GM12878 (cell line): ENCODE measurements around the gene BMP2K. TPM values are rescaled to one million over a fixed set of nuclear protein-coding genes. Genes with fewer than 3 reads are reported as not detected.

Experiments
- ATAC-seq: fragments of 200-7000 bp; cut with Tn5 transposase; 3 replicates; pipeline ENCODE4 v1.9.1; 2020; ENCODE audit warnings: mild to moderate bottlenecking, moderate library complexity
- BruUV-seq: library from RNA; stranded (reverse); fragments of 400-500 nt; replicated peaks from 2 replicates; lab custom pipeline; 2021; lab: Mats Ljungman, UMichigan
- CTCF ChIA-PET: fragments of 300-600 bp; sonication (Branson Sonifier 250); formaldehyde crosslinking; extraction: SDS; loops from one replicate; lab custom pipeline; 2021; ENCODE audit warnings: inconsistent platforms; lab: Yijun Ruan, JAX
- POLR2A ChIA-PET: fragments of 350-600 bp; formaldehyde crosslinking; extraction: SDS; loops from one replicate; lab custom pipeline; 2021; ENCODE audit warnings: inconsistent platforms; lab: Charles Lee
- RAD21 ChIA-PET: fragments of 300-600 bp; sonication (Branson Sonifier 250); formaldehyde crosslinking; loops from one replicate; lab custom pipeline; 2023; ENCODE audit warnings: antibody characterized with exemption; ENCODE audit not compliant: unreplicated experiment; lab: Charles Lee
- SMC1A ChIA-PET: fragments of 300-600 bp; sonication (Branson Sonifier 250); formaldehyde crosslinking; loops from one replicate; lab custom pipeline; 2023; ENCODE audit not compliant: unreplicated experiment, uncharacterized antibody; lab: Charles Lee
- DNase-seq: peaks from one replicate; pipeline ENCODE4 v3.0.0-alpha.2; 2011; ENCODE audit warnings: low read depth, low spot score
- FAIRE-seq: peaks from 3 replicates; lab custom pipeline; 2011; peaks lifted over from hg19 to GRCh38; lab: Jason Lieb, UNC
- H2AFZ ChIP-seq: 2 replicates; pipeline ENCODE4 v1.6.0; 2011; ENCODE audit warnings: low read depth, low read length, control low read depth; ENCODE audit not compliant: control insufficient read depth
- H3K27ac ChIP-seq: 2 replicates; pipeline ENCODE4 v1.5.1; 2011; ENCODE audit warnings: control low read depth; ENCODE audit not compliant: control insufficient read depth, insufficient read depth
- H3K27me3 ChIP-seq, 2 experiments: replicated peaks in 1 of 2; 2 replicates each; pipeline versions ENCODE4 v1.6.0 to v1.6.1; 2011; ENCODE audit warnings: low read length in 1 of 2; ENCODE audit not compliant: control insufficient read depth in 2 of 2, insufficient read depth in 2 of 2
- H3K36me3 ChIP-seq, 2 experiments: 2 replicates each; pipeline ENCODE4 v1.5.1; 2011; ENCODE audit warnings: low read length in 1 of 2; ENCODE audit not compliant: control insufficient read depth in 2 of 2, insufficient read depth in 2 of 2
- H3K4me1 ChIP-seq: 2 replicates; pipeline ENCODE4 v1.6.1; 2011; ENCODE audit warnings: mild to moderate bottlenecking, low read length, moderate library complexity, mixed read lengths; ENCODE audit not compliant: control insufficient read depth, insufficient read depth
- H3K4me2 ChIP-seq: 2 replicates; pipeline ENCODE4 v1.6.0; 2011; ENCODE audit warnings: control low read depth; ENCODE audit not compliant: control insufficient read depth, insufficient read depth
- H3K4me3 ChIP-seq: fragments of 200-600 bp; sonication (generic); 2 replicates; pipeline ENCODE4 v1.5.1; 2016
- H3K79me2 ChIP-seq: 2 replicates; pipeline ENCODE4 v1.6.0; 2011; ENCODE audit warnings: low read length; ENCODE audit not compliant: control insufficient read depth, insufficient read depth
- H3K9ac ChIP-seq: 2 replicates; pipeline ENCODE4 v1.8.0; 2011; ENCODE audit warnings: low read length, control low read depth, mixed read lengths; ENCODE audit not compliant: control insufficient read depth, insufficient read depth
- H3K9me3 ChIP-seq: replicated peaks from 3 replicates; pipeline ENCODE4 v1.5.1; 2011; ENCODE audit warnings: mild to moderate bottlenecking, low read length; ENCODE audit not compliant: control insufficient read depth, insufficient read depth
- H4K20me1 ChIP-seq: 2 replicates; pipeline ENCODE4 v1.6.0; 2011; ENCODE audit not compliant: control insufficient read depth, insufficient read depth
- BMI1 ChIP-seq: fragments of 450-650 bp; IDR thresholded peaks from 2 replicates; pipeline ENCODE4 v1.6.1; 2016; ENCODE audit warnings: mild to moderate bottlenecking, moderate library complexity, borderline replicate concordance
- CHD2 ChIP-seq: IDR thresholded peaks from 2 replicates; pipeline ENCODE4 v1.6.1; 2011; ENCODE audit warnings: low read depth, low read length, improper control_type of control experiment, borderline replicate concordance
- DPF2 ChIP-seq: fragments of 450-650 bp; IDR thresholded peaks from 2 replicates; pipeline ENCODE4 v1.6.1; 2017; ENCODE audit warnings: mild to moderate bottlenecking
- ETV6 ChIP-seq, 2 experiments: fragments of 450-650 bp in 1 of 2; IDR thresholded peaks in 1 of 2; conservative IDR thresholded peaks in 1 of 2; 2 replicates each; pipeline ENCODE4 v1.6.1; 2014; ENCODE audit warnings: antibody characterized with exemption in 1 of 2, borderline replicate concordance in 1 of 2, low read depth in 1 of 2, mild to moderate bottlenecking in 1 of 2, moderate library complexity in 1 of 2
- FOXM1 ChIP-seq: IDR thresholded peaks from 2 replicates; pipeline ENCODE4 v1.6.1; 2012; ENCODE audit warnings: low read depth, mild to moderate bottlenecking, inconsistent platforms, low read length, moderate library complexity
- JUNB ChIP-seq: IDR thresholded peaks from 2 replicates; pipeline ENCODE4 v1.6.1; 2016; ENCODE audit warnings: antibody characterized with exemption, mild to moderate bottlenecking
- RCOR1 ChIP-seq: conservative IDR thresholded peaks from 2 replicates; pipeline ENCODE4 v1.6.1; 2012; ENCODE audit warnings: low read depth, low read length, improper control_type of control experiment
- SMARCA5 ChIP-seq: fragments of 450-650 bp; IDR thresholded peaks from 2 replicates; pipeline ENCODE4 v1.6.1; 2017; ENCODE audit warnings: mild to moderate bottlenecking
- SMC3 ChIP-seq: IDR thresholded peaks from 2 replicates; pipeline ENCODE4 v1.6.1; 2011; ENCODE audit warnings: low read length, improper control_type of control experiment, borderline replicate concordance
- STAT3 ChIP-seq: IDR thresholded peaks from 2 replicates; pipeline ENCODE4 v1.6.1; 2011; ENCODE audit warnings: low read depth, low read length, improper control_type of control experiment
- TCF12 ChIP-seq: IDR thresholded peaks from 2 replicates; pipeline ENCODE4 v1.6.1; 2011; ENCODE audit warnings: low read depth, mild to moderate bottlenecking, low read length
- WGBS: methylation state at CpG from one replicate; pipeline ENCODE4 v1.1.6; 2016; ENCODE audit warnings: low lambda C conversion rate; ENCODE audit not compliant: insufficient replicate concordance, insufficient coverage; ENCODE audit errors: missing lambda C conversion rate; 5-methylcytosine and 5-hydroxymethylcytosine counted together
- in situ Hi-C: fragments of 300-500 bp; cut with MboI; formaldehyde crosslinking; loops from 9 replicates; pipeline ENCODE4 v1.14.3; 2018; ENCODE audit warnings: mixed read lengths
- intact Hi-C: fragments of 100-400 bp; cut with micrococcal nuclease; formaldehyde crosslinking; loops from one replicate; pipeline ENCODE4 v1.14.2; 2022; ENCODE audit not compliant: unreplicated experiment
- polyA plus RNA-seq, 11 experiments: library from polyadenylated mRNA; depleted of rRNA in 4 of 11; unstranded in 6 of 11; stranded (reverse) in 5 of 11; fragments of >200 nt; fragmentation: Nextera tagmentation in 4 of 11; fragmentation: Illumina TruSeq in 1 of 11; extraction: Ambion mirVana in 4 of 11; extraction: Trizol in 1 of 11; gene quantifications; 1 replicate in 1 of 11; 2 replicates in 10 of 11; pipeline versions ENCODE4 v1.2.1 to v1.2.3, GENCODE V29; 2011 to 2016; ENCODE audit warnings: inconsistent platforms in 2 of 11, missing spikeins in 2 of 11, low read depth in 1 of 11
- total RNA-seq, 4 experiments: library from RNA; depleted of rRNA in 3 of 4; stranded (reverse); fragments of >200 nt in 3 of 4; fragmentation: Illumina TruSeq in 1 of 4; extraction: Trizol in 1 of 4; gene quantifications; 2 replicates each; pipeline versions ENCODE4 v1.2.1 to v1.2.3, GENCODE V29; 2013 to 2021
- TF ChIP-seq, protein P1 (sequence below): fragments of 150-350 bp; IDR thresholded peaks from 2 replicates; pipeline ENCODE4 v1.6.1; 2014; ENCODE audit warnings: mild to moderate bottlenecking, low read depth, low read length
- TF ChIP-seq, protein P2 (sequence below): fragments of 450-650 bp; IDR thresholded peaks from 2 replicates; pipeline ENCODE4 v1.6.1; 2016; ENCODE audit warnings: mild to moderate bottlenecking
- TF ChIP-seq, protein P3 (sequence below): IDR thresholded peaks from 2 replicates; pipeline ENCODE4 v1.6.1; 2012; ENCODE audit warnings: low read depth, low read length, improper control_type of control experiment

Gene BMP2K
- total and polyA plus RNA-seq, 10 of the 15 experiments (the other 5 are each of a cell fraction or from before 2014, with no cell fraction given) = 3.3 to 84.6 (median 24.8) TPM

DNA sequence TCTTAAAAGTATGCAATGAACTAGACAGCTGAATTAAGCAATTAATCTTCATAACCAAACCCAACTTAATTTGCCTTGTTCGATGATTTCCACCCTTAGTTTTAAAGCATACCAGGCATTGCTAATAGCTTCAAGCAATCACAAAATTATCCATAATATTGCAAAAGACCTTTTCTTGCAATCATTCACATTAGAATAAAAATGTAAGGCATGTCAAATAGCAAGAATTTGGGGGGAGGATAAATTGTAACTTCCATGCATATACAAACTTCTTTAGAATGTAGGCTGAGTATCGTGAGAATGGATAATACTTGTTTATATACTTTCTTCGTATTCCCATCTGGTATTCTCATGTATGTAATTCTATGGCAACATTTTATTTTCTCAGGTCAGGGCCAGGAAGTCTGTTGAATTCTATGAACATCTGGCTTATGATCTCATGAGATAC is 28.7 kb upstream of the BMP2K start:
- Histone ChIP-seq H3K9ac (no peak overlapping the region), H3K4me3 (no peak overlapping the region), H3K4me1 (peaks cover 30% of the 10 kb centered on the region), H3K4me2 (no peak overlapping the region), H3K27ac (no peak overlapping the region), H2AFZ (no peak overlapping the region), H3K36me3 (no peaks in the 10 kb centered on the region), H4K20me1 (no peaks in the 10 kb centered on the region), H3K9me3 (no peaks in the 10 kb centered on the region), H3K79me2 (no peaks in the 10 kb centered on the region), H3K27me3 (no peaks in the 10 kb centered on the region)
- ChIA-PET POLR2A (interaction anchor here (0.9 kb wide), 2 partner anchors 10 to 11 kb away, joined by 3 read pairs; no protein-coding TSS in a partner anchor), RAD21 (interaction anchor here (1.2 kb wide), 1 partner anchor 115 kb away, joined by 4 read pairs; no protein-coding TSS in a partner anchor), SMC1A (interaction anchor here (0.8 to 2.3 kb wide), 13 partner anchors 11 to 134 kb away, joined by 3 to 12 read pairs (median 4); no protein-coding TSS in a partner anchor), CTCF (interaction anchor here (0.6 to 1.6 kb wide), 4 partner anchors 11 to 402 kb away, joined by 3 to 8 read pairs (median 3); no protein-coding TSS in a partner anchor)
- 97% methylated on average over 3 of the region's 3 CpGs for WGBS
- FAIRE-seq (no peak), ATAC-seq (no peak), DNase-seq (no peak)
- intact Hi-C loops = no loop called here
- no peak for TF ChIP-seq SMARCA5
- in situ Hi-C loops = no loop called here
- BruUV-seq = no TSS peak

DNA sequence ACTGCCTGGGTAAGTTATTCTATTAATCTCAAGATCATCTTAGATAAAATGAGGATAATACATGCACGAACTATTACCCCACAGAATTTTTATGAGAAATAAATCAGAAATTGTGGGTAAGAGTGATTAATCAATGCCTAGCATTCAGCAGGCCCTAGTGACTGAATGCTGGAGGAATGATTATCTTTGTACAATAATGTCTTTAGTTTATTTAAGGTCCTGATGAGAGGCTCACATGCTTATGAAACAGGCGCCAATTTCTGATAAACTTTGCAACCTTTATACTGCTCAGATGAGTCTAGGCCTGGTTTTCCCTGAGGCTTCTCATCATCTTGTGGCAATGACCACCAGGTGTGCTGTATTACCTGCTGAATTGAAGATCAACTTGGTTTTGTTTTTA is 27.8 kb upstream of the BMP2K start:
- Histone ChIP-seq H3K4me1 (peaks cover 39% of the 10 kb centered on the region), H3K9me3 (no peaks in the 10 kb centered on the region), H3K27ac (no peak overlapping the region), H2AFZ (no peak overlapping the region), H3K4me2 (no peak overlapping the region), H3K4me3 (no peak overlapping the region), H3K36me3 (no peaks in the 10 kb centered on the region), H3K27me3 (no peaks in the 10 kb centered on the region), H3K9ac (no peak overlapping the region), H4K20me1 (no peaks in the 10 kb centered on the region), H3K79me2 (no peaks in the 10 kb centered on the region)
- FAIRE-seq (no peak), ATAC-seq (no peak), DNase-seq (no peak)
- intact Hi-C loops = no loop called here
- RAD21 ChIA-PET = no interaction called here
- 74% methylated on average over 2 of the region's 2 CpGs for WGBS
- BruUV-seq = no TSS peak
- POLR2A ChIA-PET = no interaction called here
- SMC1A ChIA-PET = no interaction called here
- CTCF ChIA-PET = no interaction called here
- in situ Hi-C loops = no loop called here
- TF ChIP-seq FOXM1 (no peak), DPF2 (no peak), JUNB (no peak), BMI1 (no peak), CHD2 (no peak), ETV6 (conservative IDR thresholded peaks at IDR 0.05 in 1 of 2, IDR thresholded peaks at IDR 0.05 in 1 of 2; ENCODE audit: borderline replicate concordance in 1 of 2, low read depth in 1 of 2) (no peak), SMC3 (no peak), RCOR1 (no peak), TCF12 (no peak), STAT3 (no peak)
- TF ChIP-seq, protein P1, sequence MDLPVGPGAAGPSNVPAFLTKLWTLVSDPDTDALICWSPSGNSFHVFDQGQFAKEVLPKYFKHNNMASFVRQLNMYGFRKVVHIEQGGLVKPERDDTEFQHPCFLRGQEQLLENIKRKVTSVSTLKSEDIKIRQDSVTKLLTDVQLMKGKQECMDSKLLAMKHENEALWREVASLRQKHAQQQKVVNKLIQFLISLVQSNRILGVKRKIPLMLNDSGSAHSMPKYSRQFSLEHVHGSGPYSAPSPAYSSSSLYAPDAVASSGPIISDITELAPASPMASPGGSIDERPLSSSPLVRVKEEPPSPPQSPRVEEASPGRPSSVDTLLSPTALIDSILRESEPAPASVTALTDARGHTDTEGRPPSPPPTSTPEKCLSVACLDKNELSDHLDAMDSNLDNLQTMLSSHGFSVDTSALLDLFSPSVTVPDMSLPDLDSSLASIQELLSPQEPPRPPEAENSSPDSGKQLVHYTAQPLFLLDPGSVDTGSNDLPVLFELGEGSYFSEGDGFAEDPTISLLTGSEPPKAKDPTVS = no peak
- TF ChIP-seq, protein P2, sequence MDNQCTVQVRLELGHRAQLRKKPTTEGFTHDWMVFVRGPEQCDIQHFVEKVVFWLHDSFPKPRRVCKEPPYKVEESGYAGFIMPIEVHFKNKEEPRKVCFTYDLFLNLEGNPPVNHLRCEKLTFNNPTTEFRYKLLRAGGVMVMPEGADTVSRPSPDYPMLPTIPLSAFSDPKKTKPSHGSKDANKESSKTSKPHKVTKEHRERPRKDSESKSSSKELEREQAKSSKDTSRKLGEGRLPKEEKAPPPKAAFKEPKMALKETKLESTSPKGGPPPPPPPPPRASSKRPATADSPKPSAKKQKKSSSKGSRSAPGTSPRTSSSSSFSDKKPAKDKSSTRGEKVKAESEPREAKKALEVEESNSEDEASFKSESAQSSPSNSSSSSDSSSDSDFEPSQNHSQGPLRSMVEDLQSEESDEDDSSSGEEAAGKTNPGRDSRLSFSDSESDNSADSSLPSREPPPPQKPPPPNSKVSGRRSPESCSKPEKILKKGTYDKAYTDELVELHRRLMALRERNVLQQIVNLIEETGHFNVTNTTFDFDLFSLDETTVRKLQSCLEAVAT = no peak
- TF ChIP-seq, protein P3, sequence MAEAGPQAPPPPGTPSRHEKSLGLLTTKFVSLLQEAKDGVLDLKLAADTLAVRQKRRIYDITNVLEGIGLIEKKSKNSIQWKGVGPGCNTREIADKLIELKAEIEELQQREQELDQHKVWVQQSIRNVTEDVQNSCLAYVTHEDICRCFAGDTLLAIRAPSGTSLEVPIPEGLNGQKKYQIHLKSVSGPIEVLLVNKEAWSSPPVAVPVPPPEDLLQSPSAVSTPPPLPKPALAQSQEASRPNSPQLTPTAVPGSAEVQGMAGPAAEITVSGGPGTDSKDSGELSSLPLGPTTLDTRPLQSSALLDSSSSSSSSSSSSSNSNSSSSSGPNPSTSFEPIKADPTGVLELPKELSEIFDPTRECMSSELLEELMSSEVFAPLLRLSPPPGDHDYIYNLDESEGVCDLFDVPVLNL = no peak
